ENCODE measurements around the gene DNAI1. TPM values are rescaled to one million over a fixed set of nuclear protein-coding genes. Genes with fewer than 3 reads are reported as not detected.

Gene DNAI1
- polyA plus RNA-seq, 1 donor (not counting 4 experiments of a cell fraction or from before 2014, with no cell fraction given), result 0.08 TPM

- no peaks in the 10 kb centered on the region for H3K36me3 ChIP-seq (ENCODE audit: control insufficient read depth in 2 of 2, extremely low read depth in 1 of 2, insufficient read depth in 2 of 2, low read length in 2 of 2)
- no peak overlapping the region for H3K4me3 ChIP-seq (ENCODE audit: control insufficient read depth in 2 of 3, extremely low read depth in 1 of 3, insufficient read depth in 2 of 3, low read depth in 1 of 3, low read length in 3 of 3)
- no peak overlapping the region for H3K4me2 ChIP-seq (ENCODE audit: control insufficient read depth, extremely low read depth, insufficient read depth, low read depth, low read length)
- peaks cover 35% of the 10 kb centered on the region for H3K79me2 ChIP-seq (ENCODE audit: control insufficient read depth, insufficient read depth, low read length)
- H3K27ac ChIP-seq (ENCODE audit: control insufficient read depth, insufficient read depth, low read length), result no peak overlapping the region
- FAIRE-seq (no peak), DNase-seq (ENCODE audit: low read depth, low spot score) (no peak)
- TF ChIP-seq EZH2 (IDR thresholded peaks at IDR 0.05; ENCODE audit: low read length) (no peak), CTCF (optimal IDR thresholded peaks at IDR 0.05 in 1 of 3, IDR thresholded peaks at IDR 0.05 in 1 of 3, conservative IDR thresholded peaks at IDR 0.05 in 1 of 3; ENCODE audit: extremely low read depth in 1 of 3, insufficient read depth in 2 of 3, low read length in 3 of 3) (no peak)
- H3K9ac ChIP-seq (ENCODE audit: control insufficient read depth, extremely low read depth, insufficient read depth, low read length), result no peak overlapping the region
- no peak overlapping the region for H2AFZ ChIP-seq (ENCODE audit: control insufficient read depth, low read length)
- no peaks in the 10 kb centered on the region for H3K27me3 ChIP-seq (ENCODE audit: control insufficient read depth, extremely low read depth, insufficient read depth, low read length)
- H3K9me3 ChIP-seq (ENCODE audit: control insufficient read depth, low read depth, low read length), result no peaks in the 10 kb centered on the region
- H3K9me1 ChIP-seq (ENCODE audit: control insufficient read depth, extremely low read depth, insufficient read depth, low read length), result peaks cover 3% of the 10 kb centered on the region
- H3K4me1 ChIP-seq (ENCODE audit: control insufficient read depth, extremely low read depth, insufficient read depth, low read length), result peaks cover 15% of the 10 kb centered on the region
- H4K20me1 ChIP-seq (ENCODE audit: control insufficient read depth, extremely low read depth, insufficient read depth, low read length), result peaks cover 7% of the 10 kb centered on the region
- dilution Hi-C loops (cut with MboI; ENCODE audit: extremely low pct_ligation_motif_present, low sequenced_read_pairs), result no loop called here
These were observed 7.1 kb upstream of the DNAI1 start for GRCh38 chr9:34451545-34451944.

- Histone ChIP-seq H3K79me2 (ENCODE audit: control insufficient read depth, insufficient read depth, low read length) (peaks cover 43% of the 10 kb centered on the region), H3K36me3 (ENCODE audit: control insufficient read depth in 2 of 2, extremely low read depth in 1 of 2, insufficient read depth in 2 of 2, low read length in 2 of 2) (no peaks in the 10 kb centered on the region), H4K20me1 (ENCODE audit: control insufficient read depth, extremely low read depth, insufficient read depth, low read length) (peaks cover 7% of the 10 kb centered on the region), H3K9me1 (ENCODE audit: control insufficient read depth, extremely low read depth, insufficient read depth, low read length) (peaks cover 3% of the 10 kb centered on the region), H3K27ac (ENCODE audit: control insufficient read depth, insufficient read depth, low read length) (no peak overlapping the region), H2AFZ (ENCODE audit: control insufficient read depth, low read length) (no peak overlapping the region), H3K9me3 (ENCODE audit: control insufficient read depth, low read depth, low read length) (no peaks in the 10 kb centered on the region), H3K27me3 (ENCODE audit: control insufficient read depth, extremely low read depth, insufficient read depth, low read length) (no peaks in the 10 kb centered on the region), H3K4me1 (ENCODE audit: control insufficient read depth, extremely low read depth, insufficient read depth, low read length) (peaks cover 22% of the 10 kb centered on the region), H3K9ac (ENCODE audit: control insufficient read depth, extremely low read depth, insufficient read depth, low read length) (no peak overlapping the region), H3K4me2 (ENCODE audit: control insufficient read depth, extremely low read depth, insufficient read depth, low read depth, low read length) (no peak overlapping the region), H3K4me3 (ENCODE audit: control insufficient read depth in 2 of 3, extremely low read depth in 1 of 3, insufficient read depth in 2 of 3, low read depth in 1 of 3, low read length in 3 of 3) (no peak overlapping the region)
- FAIRE-seq (no peak), DNase-seq (ENCODE audit: low read depth, low spot score) (no peak)
- TF ChIP-seq CTCF (optimal IDR thresholded peaks at IDR 0.05 in 1 of 3, IDR thresholded peaks at IDR 0.05 in 1 of 3, conservative IDR thresholded peaks at IDR 0.05 in 1 of 3; ENCODE audit: extremely low read depth in 1 of 3, insufficient read depth in 2 of 3, low read length in 3 of 3), result no peak
- TF ChIP-seq EZH2 (IDR thresholded peaks at IDR 0.05; ENCODE audit: low read length), result no peak
- dilution Hi-C loops (cut with MboI; ENCODE audit: extremely low pct_ligation_motif_present, low sequenced_read_pairs), result no loop called here
These were observed 6.0 kb upstream of the DNAI1 start for GRCh38 chr9:34452568-34452967.
